ENCODE data around the gene INCENP. TPM values are rescaled to one million over a fixed set of nuclear protein-coding genes. Genes with fewer than 3 reads are reported as not detected.

Gene INCENP
- total and polyA plus RNA-seq, 10 of the 15 experiments (the other 5 are each of a cell fraction or from before 2014, with no cell fraction given), result 1.4 to 96.8 (median 29.0) TPM

GRCh38 chr11:62201376-62201775 lies 77.6 kb downstream of the INCENP start:
- ATAC-seq (no peak), DNase-seq (ENCODE audit: low read depth, low spot score) (no peak), FAIRE-seq (no peak)
- no peaks in the 10 kb centered on the region for H3K36me3 ChIP-seq (ENCODE audit: control insufficient read depth in 2 of 2, insufficient read depth in 2 of 2, low read length in 1 of 2)
- no peak overlapping the region for H3K4me3 ChIP-seq
- no peak overlapping the region for H3K4me2 ChIP-seq (ENCODE audit: control insufficient read depth, insufficient read depth)
- H3K9me3 ChIP-seq (replicated peaks; ENCODE audit: control insufficient read depth, insufficient read depth, low read length), result no peaks in the 10 kb centered on the region
- TF ChIP-seq CBX5 (IDR thresholded peaks at IDR 0.05; ENCODE audit: low read depth), result no peak
- TF ChIP-seq TBL1XR1 (IDR thresholded peaks at IDR 0.05; ENCODE audit: low read depth, low read length), result no peak
- no peak for TF ChIP-seq YBX1 (IDR thresholded peaks at IDR 0.05)
- TF ChIP-seq ELK1 (IDR thresholded peaks at IDR 0.05; ENCODE audit: low read depth, low read length), result no peak
- no peak for TF ChIP-seq RBBP5 (conservative IDR thresholded peaks at IDR 0.05)
- no peak for TF ChIP-seq MTA3 (IDR thresholded peaks at IDR 0.05; ENCODE audit: borderline replicate concordance, low read length)
- no peak for TF ChIP-seq PAX8 (IDR thresholded peaks at IDR 0.05)
- TF ChIP-seq SREBF1 (IDR thresholded peaks at IDR 0.05; ENCODE audit: low read length), result no peak
- TF ChIP-seq CBX3 (IDR thresholded peaks at IDR 0.05; ENCODE audit: borderline replicate concordance, low read depth), result no peak
- no peak for TF ChIP-seq IKZF2 (IDR thresholded peaks at IDR 0.05)
- no peak for TF ChIP-seq NR2C1 (IDR thresholded peaks at IDR 0.05)
- no peak for TF ChIP-seq ZNF207 (IDR thresholded peaks at IDR 0.05; ENCODE audit: borderline replicate concordance)
- no peak for TF ChIP-seq ZNF274 (IDR thresholded peaks at IDR 0.05; ENCODE audit: insufficient read depth, insufficient read length)
- TF ChIP-seq, protein P1, sequence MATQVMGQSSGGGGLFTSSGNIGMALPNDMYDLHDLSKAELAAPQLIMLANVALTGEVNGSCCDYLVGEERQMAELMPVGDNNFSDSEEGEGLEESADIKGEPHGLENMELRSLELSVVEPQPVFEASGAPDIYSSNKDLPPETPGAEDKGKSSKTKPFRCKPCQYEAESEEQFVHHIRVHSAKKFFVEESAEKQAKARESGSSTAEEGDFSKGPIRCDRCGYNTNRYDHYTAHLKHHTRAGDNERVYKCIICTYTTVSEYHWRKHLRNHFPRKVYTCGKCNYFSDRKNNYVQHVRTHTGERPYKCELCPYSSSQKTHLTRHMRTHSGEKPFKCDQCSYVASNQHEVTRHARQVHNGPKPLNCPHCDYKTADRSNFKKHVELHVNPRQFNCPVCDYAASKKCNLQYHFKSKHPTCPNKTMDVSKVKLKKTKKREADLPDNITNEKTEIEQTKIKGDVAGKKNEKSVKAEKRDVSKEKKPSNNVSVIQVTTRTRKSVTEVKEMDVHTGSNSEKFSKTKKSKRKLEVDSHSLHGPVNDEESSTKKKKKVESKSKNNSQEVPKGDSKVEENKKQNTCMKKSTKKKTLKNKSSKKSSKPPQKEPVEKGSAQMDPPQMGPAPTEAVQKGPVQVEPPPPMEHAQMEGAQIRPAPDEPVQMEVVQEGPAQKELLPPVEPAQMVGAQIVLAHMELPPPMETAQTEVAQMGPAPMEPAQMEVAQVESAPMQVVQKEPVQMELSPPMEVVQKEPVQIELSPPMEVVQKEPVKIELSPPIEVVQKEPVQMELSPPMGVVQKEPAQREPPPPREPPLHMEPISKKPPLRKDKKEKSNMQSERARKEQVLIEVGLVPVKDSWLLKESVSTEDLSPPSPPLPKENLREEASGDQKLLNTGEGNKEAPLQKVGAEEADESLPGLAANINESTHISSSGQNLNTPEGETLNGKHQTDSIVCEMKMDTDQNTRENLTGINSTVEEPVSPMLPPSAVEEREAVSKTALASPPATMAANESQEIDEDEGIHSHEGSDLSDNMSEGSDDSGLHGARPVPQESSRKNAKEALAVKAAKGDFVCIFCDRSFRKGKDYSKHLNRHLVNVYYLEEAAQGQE (IDR thresholded peaks at IDR 0.05; ENCODE audit: low read depth, low read length), result no peak
- H3K27me3 ChIP-seq (replicated peaks in 1 of 2; ENCODE audit: control insufficient read depth in 2 of 2, insufficient read depth in 2 of 2, low read length in 1 of 2), result peaks cover 0 to 3% of the 10 kb centered on the region in 2 experiments; a peak in 1 of 4 replicates
- no peaks in the 10 kb centered on the region for H4K20me1 ChIP-seq (ENCODE audit: control insufficient read depth, insufficient read depth)
- no peaks in the 10 kb centered on the region for H3K79me2 ChIP-seq (ENCODE audit: control insufficient read depth, insufficient read depth, low read length)
- H3K27ac ChIP-seq (ENCODE audit: control insufficient read depth, insufficient read depth), result no peak overlapping the region
- ChIA-PET SMC1A (ENCODE audit: uncharacterized antibody, unreplicated experiment) (no interaction called here), RAD21 (ENCODE audit: unreplicated experiment) (no interaction called here), CTCF (no interaction called here), POLR2A (no interaction called here)
- BruUV-seq (replicated peaks), result no TSS peak
- no peak overlapping the region for H2AFZ ChIP-seq (ENCODE audit: control insufficient read depth, low read depth, low read length)
- WGBS (ENCODE audit: insufficient coverage, insufficient replicate concordance, low lambda C conversion rate, missing lambda C conversion rate), result 0% methylated on average over 2 of the region's 2 CpGs
- intact Hi-C loops (cut with micrococcal nuclease; ENCODE audit: unreplicated experiment) (no loop called here), in situ Hi-C loops (cut with MboI) (no loop called here)
- no peak overlapping the region for H3K9ac ChIP-seq (ENCODE audit: control insufficient read depth, insufficient read depth, low read length)
- H3K4me1 ChIP-seq (ENCODE audit: control insufficient read depth, insufficient read depth, low read length), result no peaks in the 10 kb centered on the region

Other genes with a start within 250 kb of the INCENP start
Only the 7 nearest of the 10 such genes appear.
- 0.06 TPM in 1 of 2 replicates, not detected in the other for gene BEST1, start 173.7 kb upstream of the INCENP start, total RNA-seq (2014; rRNA removed)
- gene BEST1, start 173.7 kb upstream of the INCENP start, total RNA-seq (2014; rRNA removed; fragmentation: Illumina TruSeq; extraction: Trizol), result 0.05 TPM in 1 of 2 replicates, not detected in the other
- gene BEST1, start 173.7 kb upstream of the INCENP start, total RNA-seq (2021), result 0.08 and 0.13 TPM in 2 replicates
- 0.12 and 0.15 TPM in 2 replicates for gene BEST1, start 173.7 kb upstream of the INCENP start, polyA plus RNA-seq (2011; rRNA removed)
- 0.03 and 0.25 TPM in 2 replicates for gene BEST1, start 173.7 kb upstream of the INCENP start, polyA plus RNA-seq (2014; fragmentation: Illumina TruSeq; extraction: Trizol)
- gene BEST1, start 173.7 kb upstream of the INCENP start, polyA plus RNA-seq (2014; fragmentation: Nextera tagmentation; extraction: Ambion mirVana), result under 1 TPM; 0.34 to 0.44 TPM
- gene BEST1, start 173.7 kb upstream of the INCENP start, polyA plus RNA-seq (2014; rRNA removed), result 0.05 TPM in 1 of 2 replicates, not detected in the other
- 1 to 10 TPM; 2.4 to 3.4 TPM for gene BEST1, start 173.7 kb upstream of the INCENP start, polyA plus RNA-seq (2016; fragmentation: Nextera tagmentation; extraction: Ambion mirVana)
- gene FTH1, start 156.4 kb upstream of the INCENP start, total RNA-seq (2014; rRNA removed), result 320 and 399 TPM in 2 replicates
- gene FTH1, start 156.4 kb upstream of the INCENP start, total RNA-seq (2014; rRNA removed; fragmentation: Illumina TruSeq; extraction: Trizol), result 578 and 593 TPM in 2 replicates
- 1,394 and 1,396 TPM in 2 replicates for gene FTH1, start 156.4 kb upstream of the INCENP start, total RNA-seq (2021)
- gene FTH1, start 156.4 kb upstream of the INCENP start, polyA plus RNA-seq (2011; rRNA removed), result 264 and 289 TPM in 2 replicates
- 1,926 and 2,341 TPM in 2 replicates for gene FTH1, start 156.4 kb upstream of the INCENP start, polyA plus RNA-seq (2014; fragmentation: Illumina TruSeq; extraction: Trizol)
- gene FTH1, start 156.4 kb upstream of the INCENP start, polyA plus RNA-seq (2014; fragmentation: Nextera tagmentation; extraction: Ambion mirVana), result 100 to 1,000 TPM; 295 to 816 TPM
- gene FTH1, start 156.4 kb upstream of the INCENP start, polyA plus RNA-seq (2014; rRNA removed), result 1,103 and 1,222 TPM in 2 replicates
- 1,000 to 10,000 TPM; 3,902 to 4,154 TPM for gene FTH1, start 156.4 kb upstream of the INCENP start, polyA plus RNA-seq (2016; fragmentation: Nextera tagmentation; extraction: Ambion mirVana)
- not detected in 2 replicates for gene SCGB1D1, start 66.2 kb downstream of the INCENP start, total RNA-seq (2014; rRNA removed)
- not detected in 2 replicates for gene SCGB1D1, start 66.2 kb downstream of the INCENP start, total RNA-seq (2014; rRNA removed; fragmentation: Illumina TruSeq; extraction: Trizol)
- not detected in 2 replicates for gene SCGB1D1, start 66.2 kb downstream of the INCENP start, total RNA-seq (2021)
- not detected in 2 replicates for gene SCGB1D1, start 66.2 kb downstream of the INCENP start, polyA plus RNA-seq (2011; rRNA removed)
- gene SCGB1D1, start 66.2 kb downstream of the INCENP start, polyA plus RNA-seq (2014; fragmentation: Illumina TruSeq; extraction: Trizol), result not detected in 2 replicates
- gene SCGB1D1, start 66.2 kb downstream of the INCENP start, polyA plus RNA-seq (2014; fragmentation: Nextera tagmentation; extraction: Ambion mirVana), result not detected
- gene SCGB1D1, start 66.2 kb downstream of the INCENP start, polyA plus RNA-seq (2014; rRNA removed), result not detected in 2 replicates
- gene SCGB1D1, start 66.2 kb downstream of the INCENP start, polyA plus RNA-seq (2016; fragmentation: Nextera tagmentation; extraction: Ambion mirVana), result not detected
- not detected in 2 replicates for gene SCGB2A1, start 84.7 kb downstream of the INCENP start, total RNA-seq (2014; rRNA removed)
- gene SCGB2A1, start 84.7 kb downstream of the INCENP start, total RNA-seq (2014; rRNA removed; fragmentation: Illumina TruSeq; extraction: Trizol), result not detected in 2 replicates
- gene SCGB2A1, start 84.7 kb downstream of the INCENP start, total RNA-seq (2021), result not detected in 2 replicates
- gene SCGB2A1, start 84.7 kb downstream of the INCENP start, polyA plus RNA-seq (2011; rRNA removed), result not detected in 2 replicates
- gene SCGB2A1, start 84.7 kb downstream of the INCENP start, polyA plus RNA-seq (2014; fragmentation: Illumina TruSeq; extraction: Trizol), result not detected in 2 replicates
- not detected for gene SCGB2A1, start 84.7 kb downstream of the INCENP start, polyA plus RNA-seq (2014; fragmentation: Nextera tagmentation; extraction: Ambion mirVana)
- gene SCGB2A1, start 84.7 kb downstream of the INCENP start, polyA plus RNA-seq (2014; rRNA removed), result not detected in 2 replicates
- not detected for gene SCGB2A1, start 84.7 kb downstream of the INCENP start, polyA plus RNA-seq (2016; fragmentation: Nextera tagmentation; extraction: Ambion mirVana)
- gene SCGB1D2, start 118.2 kb downstream of the INCENP start, total RNA-seq (2014; rRNA removed), result not detected in 2 replicates
- gene SCGB1D2, start 118.2 kb downstream of the INCENP start, total RNA-seq (2014; rRNA removed; fragmentation: Illumina TruSeq; extraction: Trizol), result not detected in 2 replicates
- gene SCGB1D2, start 118.2 kb downstream of the INCENP start, total RNA-seq (2021), result not detected in 2 replicates
- gene SCGB1D2, start 118.2 kb downstream of the INCENP start, polyA plus RNA-seq (2011; rRNA removed), result not detected in 2 replicates
- gene SCGB1D2, start 118.2 kb downstream of the INCENP start, polyA plus RNA-seq (2014; fragmentation: Illumina TruSeq; extraction: Trizol), result not detected in 2 replicates
- not detected for gene SCGB1D2, start 118.2 kb downstream of the INCENP start, polyA plus RNA-seq (2014; fragmentation: Nextera tagmentation; extraction: Ambion mirVana)
- not detected in 2 replicates for gene SCGB1D2, start 118.2 kb downstream of the INCENP start, polyA plus RNA-seq (2014; rRNA removed)
- gene SCGB1D2, start 118.2 kb downstream of the INCENP start, polyA plus RNA-seq (2016; fragmentation: Nextera tagmentation; extraction: Ambion mirVana), result under 1 TPM in 1 of 2 experiments, not detected in 1; 0.48 TPM
- not detected in 2 replicates for gene SCGB2A2, start 146.1 kb downstream of the INCENP start, total RNA-seq (2014; rRNA removed)
- not detected in 2 replicates for gene SCGB2A2, start 146.1 kb downstream of the INCENP start, total RNA-seq (2014; rRNA removed; fragmentation: Illumina TruSeq; extraction: Trizol)
- not detected in 2 replicates for gene SCGB2A2, start 146.1 kb downstream of the INCENP start, total RNA-seq (2021)
- gene SCGB2A2, start 146.1 kb downstream of the INCENP start, polyA plus RNA-seq (2011; rRNA removed), result not detected in 2 replicates
- not detected in 2 replicates for gene SCGB2A2, start 146.1 kb downstream of the INCENP start, polyA plus RNA-seq (2014; fragmentation: Illumina TruSeq; extraction: Trizol)
- gene SCGB2A2, start 146.1 kb downstream of the INCENP start, polyA plus RNA-seq (2014; fragmentation: Nextera tagmentation; extraction: Ambion mirVana), result not detected
- not detected in 2 replicates for gene SCGB2A2, start 146.1 kb downstream of the INCENP start, polyA plus RNA-seq (2014; rRNA removed)
- not detected for gene SCGB2A2, start 146.1 kb downstream of the INCENP start, polyA plus RNA-seq (2016; fragmentation: Nextera tagmentation; extraction: Ambion mirVana)
- gene SCGB1D4, start 175.1 kb downstream of the INCENP start, total RNA-seq (2014; rRNA removed), result not detected in 2 replicates
- not detected in 2 replicates for gene SCGB1D4, start 175.1 kb downstream of the INCENP start, total RNA-seq (2014; rRNA removed; fragmentation: Illumina TruSeq; extraction: Trizol)
- not detected in 2 replicates for gene SCGB1D4, start 175.1 kb downstream of the INCENP start, total RNA-seq (2021)
- gene SCGB1D4, start 175.1 kb downstream of the INCENP start, polyA plus RNA-seq (2011; rRNA removed), result not detected in 2 replicates
- gene SCGB1D4, start 175.1 kb downstream of the INCENP start, polyA plus RNA-seq (2014; fragmentation: Illumina TruSeq; extraction: Trizol), result not detected in 2 replicates
- not detected for gene SCGB1D4, start 175.1 kb downstream of the INCENP start, polyA plus RNA-seq (2014; fragmentation: Nextera tagmentation; extraction: Ambion mirVana)
- gene SCGB1D4, start 175.1 kb downstream of the INCENP start, polyA plus RNA-seq (2014; rRNA removed), result not detected in 2 replicates
- not detected for gene SCGB1D4, start 175.1 kb downstream of the INCENP start, polyA plus RNA-seq (2016; fragmentation: Nextera tagmentation; extraction: Ambion mirVana)